Stomach smooth muscle (tissue), 2 donors: ENCODE data around the gene DIS3L2.
A peak's percentile ranks its signal among the peaks of the same experiment; 100 is the strongest.

Source experiments
- H3K27ac ChIP-seq: one replicate; pipeline ENCODE4 v1.7.0; 2013; ENCODE audit warnings: mild to moderate bottlenecking, low read length, inconsistent platforms
- H3K27me3 ChIP-seq, 2 donors: one replicate each; pipeline ENCODE4 v1.7.0; 2013; ENCODE audit warnings: low read length in 2 of 2; ENCODE audit not compliant: insufficient read depth in 2 of 2, control insufficient read depth in 1 of 2
- H3K36me3 ChIP-seq, 2 donors: one replicate each; pipeline ENCODE4 v1.7.0; 2013; ENCODE audit warnings: low read length in 2 of 2; ENCODE audit not compliant: control insufficient read depth in 2 of 2, insufficient read depth in 2 of 2
- H3K4me1 ChIP-seq: one replicate; pipeline ENCODE4 v1.7.0; 2013; ENCODE audit warnings: low read length; ENCODE audit not compliant: control insufficient read depth, insufficient read depth
- H3K4me3 ChIP-seq, 2 donors: one replicate each; pipeline ENCODE4 v1.7.0; 2013; ENCODE audit warnings: low read length in 2 of 2
- H3K9ac ChIP-seq, 2 donors: one replicate each; pipeline ENCODE4 v1.7.0; 2013; ENCODE audit warnings: low read length in 2 of 2, mild to moderate bottlenecking in 1 of 2
- H3K9me3 ChIP-seq, 2 donors: one replicate each; pipeline ENCODE4 v1.7.0; 2013; ENCODE audit warnings: low read length in 2 of 2; ENCODE audit not compliant: control insufficient read depth in 2 of 2
- donor health status: healthy.
- donor health status: Pancreatic carcinoma.

The DIS3L2 gene

GRCh38 chr2:231930593-231931281 is 30.8 kb upstream of the DIS3L2 start:
- Histone ChIP-seq H3K36me3 (no peaks in the 10 kb centered on the region), H3K27ac (peak overlapping the region; percentile 24), H3K9ac (no peak overlapping the region), H3K27me3 (peaks cover 27 to 29% of the 10 kb centered on the region in 2 donors), H3K4me1 (peaks cover 32% of the 10 kb centered on the region), H3K4me3 (no peak overlapping the region), H3K9me3 (no peaks in the 10 kb centered on the region)

GRCh38 chr2:231931481-231931915 is 30.0 kb upstream of the DIS3L2 start:
- no peaks in the 10 kb centered on the region for H3K36me3 ChIP-seq
- H3K27me3 ChIP-seq = peaks cover 19 to 25% of the 10 kb centered on the region in 2 donors
- H3K4me3 ChIP-seq = no peak overlapping the region
- no peak overlapping the region for H3K9ac ChIP-seq
- no peaks in the 10 kb centered on the region for H3K9me3 ChIP-seq
- H3K27ac ChIP-seq = peak overlapping the region; percentile 24
- peaks cover 24% of the 10 kb centered on the region for H3K4me1 ChIP-seq

GRCh38 chr2:231932711-231932970 is 28.9 kb upstream of the DIS3L2 start:
- no peak overlapping the region for H3K4me3 ChIP-seq
- peaks cover 8 to 17% of the 10 kb centered on the region in 2 donors for H3K27me3 ChIP-seq
- no peak overlapping the region for H3K27ac ChIP-seq
- H3K36me3 ChIP-seq = no peaks in the 10 kb centered on the region
- peaks cover 18% of the 10 kb centered on the region for H3K4me1 ChIP-seq
- no peaks in the 10 kb centered on the region for H3K9me3 ChIP-seq
- H3K9ac ChIP-seq = no peak overlapping the region

GRCh38 chr2:231932985-231933915 is 28.3 kb upstream of the DIS3L2 start:
- Histone ChIP-seq H3K9ac (no peak overlapping the region), H3K4me3 (no peak overlapping the region), H3K27ac (no peak overlapping the region), H3K4me1 (peaks cover 18% of the 10 kb centered on the region), H3K36me3 (no peaks in the 10 kb centered on the region), H3K27me3 (peaks cover 5 to 11% of the 10 kb centered on the region in 2 donors), H3K9me3 (no peaks in the 10 kb centered on the region)

DNA sequence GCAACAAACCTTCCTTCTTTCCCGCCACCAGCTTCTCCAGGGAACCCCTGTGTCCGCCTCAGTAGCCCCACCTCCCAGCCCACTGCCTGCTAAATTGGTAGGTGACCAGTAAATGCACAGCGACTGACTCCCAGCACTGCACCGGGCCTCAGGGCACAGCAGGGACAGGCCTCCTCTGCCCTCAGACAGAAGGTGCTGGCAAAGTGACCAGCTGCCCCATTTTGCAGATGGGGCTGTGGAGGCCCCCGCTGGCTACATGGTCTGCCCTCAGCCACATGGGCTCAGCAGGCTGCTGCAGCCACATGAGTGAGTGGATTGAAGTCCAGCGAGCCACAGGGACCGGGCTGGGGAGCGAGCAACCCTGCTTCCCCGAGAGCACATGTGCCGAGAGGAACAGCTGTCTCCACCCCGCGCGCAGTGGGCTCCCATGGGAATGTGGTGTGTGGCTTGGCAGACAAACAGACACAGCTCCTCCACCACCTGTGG is 27.6 kb upstream of the DIS3L2 start:
- H3K9me3 ChIP-seq = no peaks in the 10 kb centered on the region
- no peaks in the 10 kb centered on the region for H3K36me3 ChIP-seq
- H3K27ac ChIP-seq = no peak overlapping the region
- H3K27me3 ChIP-seq = peaks cover 4 to 7% of the 10 kb centered on the region in 2 donors
- H3K4me1 ChIP-seq = peaks cover 18% of the 10 kb centered on the region
- no peak overlapping the region for H3K9ac ChIP-seq
- H3K4me3 ChIP-seq = no peak overlapping the region

GRCh38 chr2:231934441-231935206 is 26.9 kb upstream of the DIS3L2 start:
- Histone ChIP-seq H3K27ac (no peak overlapping the region), H3K27me3 (peaks cover 0 to 5% of the 10 kb centered on the region in 2 donors), H3K9ac (no peak overlapping the region), H3K9me3 (no peaks in the 10 kb centered on the region), H3K36me3 (no peaks in the 10 kb centered on the region), H3K4me1 (peaks cover 11% of the 10 kb centered on the region), H3K4me3 (no peak overlapping the region)

DNA sequence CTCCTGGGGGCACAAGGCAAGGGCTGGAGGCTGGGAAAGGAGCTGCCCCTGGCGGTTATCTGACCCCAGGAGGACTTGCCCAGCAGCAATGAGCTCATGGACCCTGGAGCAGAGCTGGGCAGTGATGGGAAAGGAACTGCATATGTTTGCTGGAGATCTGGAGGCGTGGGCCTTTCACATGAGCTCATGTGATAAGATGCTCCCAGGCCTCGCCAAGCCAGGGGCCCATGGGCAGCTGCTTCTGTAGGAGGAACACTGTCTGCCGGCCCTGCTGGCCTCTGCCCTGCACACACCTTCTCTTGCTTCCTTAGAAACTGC is 26.3 kb upstream of the DIS3L2 start:
- H3K36me3 ChIP-seq = no peaks in the 10 kb centered on the region
- H3K9me3 ChIP-seq = no peaks in the 10 kb centered on the region
- no peak overlapping the region for H3K4me3 ChIP-seq
- peaks cover 5% of the 10 kb centered on the region for H3K4me1 ChIP-seq
- H3K27me3 ChIP-seq = peaks cover 0 to 5% of the 10 kb centered on the region in 2 donors
- no peak overlapping the region for H3K27ac ChIP-seq
- H3K9ac ChIP-seq = no peak overlapping the region

DNA sequence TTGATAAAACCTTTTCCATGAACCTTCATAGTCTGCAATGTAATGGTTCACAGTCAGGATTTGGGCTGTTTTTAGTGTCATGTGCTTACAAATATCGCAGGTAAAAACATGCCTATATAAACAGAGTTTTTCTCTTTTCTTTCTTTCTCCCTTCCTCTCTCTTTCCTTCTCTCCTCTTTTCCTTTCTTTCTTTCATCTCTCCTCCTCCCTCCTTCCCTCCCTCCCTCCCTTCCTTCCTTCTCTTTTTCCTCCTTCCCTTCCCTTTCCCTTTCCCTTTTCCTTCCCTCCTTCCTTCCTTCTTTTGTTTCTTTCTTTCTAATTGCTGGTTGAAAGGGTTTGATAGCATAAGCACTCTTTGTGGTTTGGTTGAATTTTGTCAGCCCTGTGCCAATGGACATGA is 25.7 kb upstream of the DIS3L2 start:
- Histone ChIP-seq H3K4me3 (no peak overlapping the region), H3K4me1 (peaks cover 3% of the 10 kb centered on the region), H3K27me3 (peaks cover 3% of the 10 kb centered on the region in 2 donors), H3K9me3 (no peaks in the 10 kb centered on the region), H3K36me3 (no peaks in the 10 kb centered on the region), H3K27ac (no peak overlapping the region), H3K9ac (no peak overlapping the region)

DNA sequence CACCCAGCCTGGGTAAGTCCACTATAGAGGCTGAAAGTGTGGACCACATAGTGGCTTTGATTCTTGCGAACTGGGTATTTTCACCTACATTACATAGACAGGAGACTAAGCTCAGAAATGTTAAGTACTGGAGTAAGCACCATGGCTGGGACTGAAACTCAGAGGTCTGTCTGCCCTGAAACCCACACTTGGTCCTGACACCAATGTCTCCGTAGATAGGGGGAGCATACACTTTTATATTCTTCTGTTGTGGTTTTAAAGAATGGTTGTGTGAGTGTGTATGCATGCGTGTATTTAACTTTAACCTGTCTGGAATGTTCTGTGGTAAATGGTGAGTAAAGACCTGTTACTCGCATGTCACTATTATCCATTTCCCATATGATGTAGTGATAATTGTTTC is 25.0 kb upstream of the DIS3L2 start:
- Histone ChIP-seq H3K27me3 (peaks cover 3 to 5% of the 10 kb centered on the region in 2 donors), H3K4me1 (peaks cover 3% of the 10 kb centered on the region), H3K36me3 (no peaks in the 10 kb centered on the region), H3K4me3 (no peak overlapping the region), H3K9me3 (no peaks in the 10 kb centered on the region), H3K27ac (no peak overlapping the region), H3K9ac (no peak overlapping the region)

GRCh38 chr2:231937057-231937456 is 24.5 kb upstream of the DIS3L2 start:
- Histone ChIP-seq H3K36me3 (no peaks in the 10 kb centered on the region), H3K4me3 (no peak overlapping the region), H3K27ac (no peak overlapping the region), H3K9ac (no peak overlapping the region), H3K4me1 (peaks cover 3% of the 10 kb centered on the region), H3K27me3 (peaks cover 3 to 5% of the 10 kb centered on the region in 2 donors), H3K9me3 (no peaks in the 10 kb centered on the region)
